Measurements from ENCODE around the gene IZUMO4.
"Not testable (repeated sequence)": the region's sequence is repeated elsewhere in the genome, so short reads cannot be mapped to it uniquely, and the experiment has no call there.

IZUMO4 gene

GRCh38 chr19:2081873-2082810, 14.6 kb upstream of the IZUMO4 start:
- no peak for DNase-seq (ENCODE audit: low read depth)

GRCh38 chr19:2083174-2083854, 13.4 kb upstream of the IZUMO4 start:
- no peak for DNase-seq (ENCODE audit: low read depth)

GRCh38 chr19:2084993-2085720, 11.6 kb upstream of the IZUMO4 start:
- DNase-seq (ENCODE audit: low read depth), result peak; percentile 42

- peak; percentile 72 for DNase-seq (ENCODE audit: low read depth)
Measured at GRCh38 chr19:2086695-2087620, 9.8 kb upstream of the IZUMO4 start.

GRCh38 chr19:2087621-2088100, 9.1 kb upstream of the IZUMO4 start:
- DNase-seq (ENCODE audit: low read depth), result no peak

- peak; percentile 52 for DNase-seq (ENCODE audit: low read depth)
Measured at GRCh38 chr19:2089001-2089711, 7.6 kb upstream of the IZUMO4 start.

- DNase-seq (ENCODE audit: low read depth), result no peak
Measured at GRCh38 chr19:2089727-2090053, 7.0 kb upstream of the IZUMO4 start.

- DNase-seq (ENCODE audit: low read depth), result not testable (repeated sequence)
Measured at GRCh38 chr19:2091926-2092525, 4.7 kb upstream of the IZUMO4 start.

- DNase-seq (ENCODE audit: low read depth), result peak; percentile 93
Measured at GRCh38 chr19:2096034-2096479, 658 bp upstream of the IZUMO4 start, which contains the start of gene MOB3A. MOB3A (minus strand) TSS chr19:2096326; CDS start chr19:2078560, 17,766 bp downstream.

GRCh38 chr19:2097203-2097885, 629 bp downstream of the IZUMO4 start:
- no peak for DNase-seq (ENCODE audit: low read depth)

GRCh38 chr19:2097886-2098327, 1.2 kb downstream of the IZUMO4 start:
- DNase-seq (ENCODE audit: low read depth), result no peak

GRCh38 chr19:2099054-2099501, 2.4 kb downstream of the IZUMO4 start:
- no peak for DNase-seq (ENCODE audit: low read depth)

- DNase-seq (ENCODE audit: low read depth), result no peak
Measured at GRCh38 chr19:2099937-2100718, 3.4 kb downstream of the IZUMO4 start.

GRCh38 chr19:2100719-2101061, 4.0 kb downstream of the IZUMO4 start:
- DNase-seq (ENCODE audit: low read depth), result no peak

GRCh38 chr19:2101417-2102335, 5.0 kb downstream of the IZUMO4 start:
- no peak for DNase-seq (ENCODE audit: low read depth)

GRCh38 chr19:2103045-2103707, 6.5 kb downstream of the IZUMO4 start:
- DNase-seq (ENCODE audit: low read depth), result no peak
